Thyroid gland (tissue), 4 donors: ENCODE results near the gene TMEM164. TPM values are rescaled to one million over a fixed set of nuclear protein-coding genes. Genes with fewer than 3 reads are reported as not detected.

ENCODE experiments used
- DNase-seq, 2 donors: peaks; one replicate each; pipeline ENCODE4 v3.0.0-alpha.2; 2019
- H3K27ac ChIP-seq, 3 donors: fragments of 200-600 bp; sonication (generic); 1 replicate in 2 of 3; 2 replicates in 1 of 3; pipeline ENCODE4 v1.5.1; 2016 to 2019; ENCODE audit warnings: mild to moderate bottlenecking in 1 of 3, moderate library complexity in 1 of 3
- H3K27me3 ChIP-seq: fragments of 200-600 bp; sonication (generic); one replicate; pipeline ENCODE4 v1.5.1; 2019
- H3K36me3 ChIP-seq, 2 donors: fragments of 200-600 bp; sonication (generic); one replicate each; pipeline ENCODE4 v1.5.1; 2016 to 2019
- H3K4me1 ChIP-seq, 2 donors: fragments of 200-600 bp; sonication (generic); one replicate each; pipeline ENCODE4 v1.5.1; 2017 to 2019
- H3K4me3 ChIP-seq, 3 donors: fragments of 200-600 bp; sonication (generic); replicated peaks in 1 of 3; 1 replicate in 2 of 3; 2 replicates in 1 of 3; pipeline ENCODE4 v1.5.1; 2016; ENCODE audit warnings: mild to moderate bottlenecking in 1 of 3
- H3K9me3 ChIP-seq: fragments of 200-600 bp; sonication (generic); one replicate; pipeline ENCODE4 v1.5.1; 2017
- POLR2A ChIP-seq, 2 donors: fragments of 450-650 bp; IDR thresholded peaks; one replicate each; pipeline ENCODE4 v1.6.1; 2017; ENCODE audit warnings: antibody characterized with exemption in 2 of 2, mild to moderate bottlenecking in 2 of 2, moderate library complexity in 1 of 2
- WGBS, 2 donors: methylation state at CpG; one replicate each; pipeline ENCODE4 v1.1.5; 2017; 5-methylcytosine and 5-hydroxymethylcytosine counted together
- intact Hi-C: fragments of 100-400 bp; cut with DNase I; formaldehyde crosslinking; loops from one replicate; pipeline ENCODE4 v1.15.1; 2023
- total RNA-seq, 4 donors: library from RNA; depleted of rRNA; stranded (reverse); fragments of >200 nt; gene quantifications; one replicate each; pipeline ENCODE4 v1.2.3, GENCODE V29; 2016
- TF ChIP-seq, protein P1 (sequence below), 6 experiments: fragments of 200-600 bp in 3 of 6; fragments of 450-650 bp in 3 of 6; sonication (generic) in 3 of 6; IDR thresholded peaks; one replicate each; pipeline ENCODE4 v1.5.1; 2016 to 2019; ENCODE audit warnings: antibody characterized with exemption in 6 of 6, mild to moderate bottlenecking in 2 of 6, inconsistent platforms in 1 of 6, moderate library complexity in 1 of 6

TMEM164 gene
- total RNA-seq, 4 donors from 2014 or later, result 28.8 to 40.0 (median 33.8) TPM

DNA sequence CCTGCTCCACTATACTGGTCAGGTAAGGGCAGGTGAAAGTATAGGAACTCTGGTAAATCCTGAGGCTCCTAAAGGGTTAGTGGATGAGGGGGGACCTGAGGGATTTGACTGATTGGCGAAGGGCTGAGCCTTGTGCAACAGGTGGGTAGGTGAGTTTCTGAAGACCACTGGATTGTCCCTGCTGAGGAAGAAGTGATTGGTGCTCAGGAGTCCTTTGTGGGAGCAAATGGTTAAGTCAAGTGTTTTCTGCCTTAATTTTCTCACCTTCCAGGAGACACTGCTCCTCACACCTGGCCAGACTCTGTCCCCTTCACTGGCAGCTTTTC is 158.4 kb downstream of the TMEM164 start:
- Histone ChIP-seq H3K4me3 (no peak overlapping the region), H3K4me1 (peaks cover 0 to 4% of the 10 kb centered on the region in 2 donors), H3K9me3 (no peaks in the 10 kb centered on the region), H3K27ac (peak overlapping the region in 2 of 3 donors; percentile 4 to 36), H3K36me3 (no peaks in the 10 kb centered on the region), H3K27me3 (no peaks in the 10 kb centered on the region)
- 100% methylated on average over 1 of the region's 1 CpG for WGBS, 2 donors
- DNase-seq, result no peak
- intact Hi-C loops, result no loop called here
- TF ChIP-seq POLR2A (IDR thresholded peaks at IDR 0.05), result no peak
- TF ChIP-seq, protein P1, sequence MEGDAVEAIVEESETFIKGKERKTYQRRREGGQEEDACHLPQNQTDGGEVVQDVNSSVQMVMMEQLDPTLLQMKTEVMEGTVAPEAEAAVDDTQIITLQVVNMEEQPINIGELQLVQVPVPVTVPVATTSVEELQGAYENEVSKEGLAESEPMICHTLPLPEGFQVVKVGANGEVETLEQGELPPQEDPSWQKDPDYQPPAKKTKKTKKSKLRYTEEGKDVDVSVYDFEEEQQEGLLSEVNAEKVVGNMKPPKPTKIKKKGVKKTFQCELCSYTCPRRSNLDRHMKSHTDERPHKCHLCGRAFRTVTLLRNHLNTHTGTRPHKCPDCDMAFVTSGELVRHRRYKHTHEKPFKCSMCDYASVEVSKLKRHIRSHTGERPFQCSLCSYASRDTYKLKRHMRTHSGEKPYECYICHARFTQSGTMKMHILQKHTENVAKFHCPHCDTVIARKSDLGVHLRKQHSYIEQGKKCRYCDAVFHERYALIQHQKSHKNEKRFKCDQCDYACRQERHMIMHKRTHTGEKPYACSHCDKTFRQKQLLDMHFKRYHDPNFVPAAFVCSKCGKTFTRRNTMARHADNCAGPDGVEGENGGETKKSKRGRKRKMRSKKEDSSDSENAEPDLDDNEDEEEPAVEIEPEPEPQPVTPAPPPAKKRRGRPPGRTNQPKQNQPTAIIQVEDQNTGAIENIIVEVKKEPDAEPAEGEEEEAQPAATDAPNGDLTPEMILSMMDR (IDR thresholded peaks at IDR 0.05), result no peak

DNA sequence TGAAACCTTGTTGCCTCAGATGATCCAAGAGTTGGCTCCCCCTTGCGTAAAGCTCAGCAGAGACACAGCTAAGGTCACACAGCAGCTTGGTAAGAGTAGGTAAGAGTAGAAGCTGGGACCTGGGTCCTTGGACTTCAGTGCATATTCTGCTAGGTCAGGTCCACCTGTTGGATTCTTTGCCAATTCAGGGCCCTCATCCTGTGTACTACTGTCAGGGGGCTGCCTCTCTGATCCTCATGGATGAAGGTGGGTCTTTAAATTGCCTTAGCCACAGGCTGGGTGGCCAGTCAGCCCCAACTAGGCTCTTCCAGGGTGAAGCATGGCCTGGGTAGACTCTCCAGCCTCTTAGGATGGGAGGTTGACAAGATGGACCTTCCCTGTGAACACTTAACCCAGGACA is 159.2 kb downstream of the TMEM164 start:
- Histone ChIP-seq H3K4me1 (peaks cover 0 to 4% of the 10 kb centered on the region in 2 donors), H3K27me3 (no peaks in the 10 kb centered on the region), H3K9me3 (no peaks in the 10 kb centered on the region), H3K4me3 (no peak overlapping the region), H3K27ac (no peak overlapping the region), H3K36me3 (no peaks in the 10 kb centered on the region)
- TF ChIP-seq, protein P1 (IDR thresholded peaks at IDR 0.05), result no peak
- no peak for TF ChIP-seq POLR2A (IDR thresholded peaks at IDR 0.05)
- intact Hi-C loops, result no loop called here
- WGBS, 2 donors, result 88% methylated on average over 1 of the region's 1 CpG; no CpG with 5 or more reads in 1 of the 2 donors
- DNase-seq, result no peak

DNA sequence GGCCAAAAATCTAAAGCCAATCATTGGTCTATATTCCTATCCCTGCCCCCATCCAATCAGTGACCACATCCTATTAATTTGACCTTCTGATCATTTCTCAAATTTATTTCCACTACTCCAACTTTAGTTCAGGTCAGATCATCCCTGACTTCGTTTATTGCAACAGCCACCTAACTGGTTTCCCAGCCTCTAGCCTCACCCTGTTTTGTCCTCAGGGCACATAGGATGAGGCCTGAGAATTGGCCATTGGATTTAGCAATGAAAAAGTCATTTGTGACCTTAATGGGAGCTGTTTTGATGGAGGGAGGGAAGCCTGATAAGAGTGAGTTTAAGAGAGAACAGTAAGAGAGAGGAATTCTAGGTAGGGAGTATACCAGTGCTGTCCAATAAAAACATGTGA is 160.0 kb downstream of the TMEM164 start:
- Histone ChIP-seq H3K9me3 (no peaks in the 10 kb centered on the region), H3K27ac (peak overlapping the region in 1 of 3 donors; percentile 8), H3K36me3 (no peaks in the 10 kb centered on the region), H3K27me3 (no peaks in the 10 kb centered on the region), H3K4me3 (no peak overlapping the region), H3K4me1 (peaks cover 0 to 8% of the 10 kb centered on the region in 2 donors)
- 57 to 89% methylated on average over 1 of the region's 1 CpG for WGBS, 2 donors
- intact Hi-C loops, result no loop called here
- DNase-seq, result no peak
- no peak for TF ChIP-seq POLR2A (IDR thresholded peaks at IDR 0.05)
- TF ChIP-seq, protein P1 (IDR thresholded peaks at IDR 0.05), result no peak

DNA sequence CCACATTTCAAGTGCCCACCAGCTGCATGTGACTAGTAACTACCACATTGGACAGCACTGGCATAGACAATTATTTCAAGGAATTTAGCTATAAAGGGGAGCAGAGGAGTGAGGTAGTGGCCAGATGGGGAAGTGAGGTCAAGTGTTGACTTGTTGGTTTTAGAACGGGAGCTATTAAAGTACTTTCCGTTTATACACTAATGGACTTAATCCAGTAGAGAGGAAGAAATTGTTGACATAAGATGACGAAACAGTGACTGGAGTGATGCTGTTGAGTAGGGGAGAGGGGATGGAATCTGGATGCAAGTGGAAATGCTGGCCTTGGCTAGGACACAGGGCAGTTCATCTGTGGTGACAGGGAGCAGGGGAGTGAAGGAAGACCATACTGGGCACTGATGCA is 160.6 kb downstream of the TMEM164 start:
- intact Hi-C loops, result no loop called here
- peak overlapping the region in 1 of 3 donors; percentile 32 for H3K27ac ChIP-seq
- TF ChIP-seq POLR2A (IDR thresholded peaks at IDR 0.05), result no peak
- TF ChIP-seq, protein P1 (IDR thresholded peaks at IDR 0.05), result no peak
- H3K36me3 ChIP-seq, result no peaks in the 10 kb centered on the region
- H3K4me1 ChIP-seq, result peaks cover 0 to 11% of the 10 kb centered on the region in 2 donors
- H3K9me3 ChIP-seq, result no peaks in the 10 kb centered on the region
- no peak overlapping the region for H3K4me3 ChIP-seq
- DNase-seq, result peak in 1 of 2 donors; percentile 13
- no peaks in the 10 kb centered on the region for H3K27me3 ChIP-seq
- WGBS, 2 donors, result 21 to 35% methylated on average over 3 of the region's 3 CpGs

DNA sequence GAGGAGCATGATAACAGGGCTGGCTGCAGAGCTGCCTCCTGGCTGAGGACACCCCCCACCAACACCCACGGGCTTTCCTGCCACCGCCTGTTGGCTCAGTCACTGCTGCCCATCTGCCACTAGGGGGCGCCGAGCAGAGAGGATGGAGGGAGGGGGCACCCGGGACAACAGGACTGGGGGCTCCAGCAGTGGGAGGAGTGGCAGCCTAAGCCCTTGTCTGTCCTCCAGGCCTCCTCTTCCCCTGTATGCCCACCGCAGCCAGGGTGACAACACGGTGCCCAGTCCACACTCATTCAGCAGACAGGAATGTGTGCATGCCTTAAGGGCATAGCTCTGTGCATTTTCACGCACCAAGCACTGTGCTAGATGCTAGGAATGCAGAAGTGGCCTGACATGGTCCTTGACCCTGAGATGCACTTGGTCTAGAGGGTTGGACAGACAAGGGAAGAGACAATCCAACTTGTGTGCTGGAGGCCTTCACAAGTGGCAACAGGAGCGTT is 165.1 kb downstream of the TMEM164 start:
- Histone ChIP-seq H3K4me3 (no peak overlapping the region), H3K9me3 (no peaks in the 10 kb centered on the region), H3K27ac (peak overlapping the region in 2 of 3 donors; percentile 12 to 48), H3K36me3 (no peaks in the 10 kb centered on the region), H3K27me3 (no peaks in the 10 kb centered on the region), H3K4me1 (peaks cover 0 to 9% of the 10 kb centered on the region in 2 donors)
- peak; percentile 76 to 78 for DNase-seq
- 21 to 27% methylated on average over 2 to 3 of the region's 9 CpGs for WGBS, 2 donors
- intact Hi-C loops, result no loop called here
- TF ChIP-seq POLR2A (IDR thresholded peaks at IDR 0.05), result no peak
- TF ChIP-seq, protein P1 (IDR thresholded peaks at IDR 0.05), result peak in 5 of 6 experiments; percentile 30 to 65 (median 50)
